OCI-LY3 (cell line): Measurements from ENCODE around the gene DNAJA1.
"Not testable (repeated sequence)": the region's sequence is repeated elsewhere in the genome, so short reads cannot be mapped to it uniquely, and the experiment has no call there.

ENCODE experiments used
- H2AFZ ChIP-seq: fragments of 200-600, 300-600 bp; shearing (Covaris generic); 2 replicates; pipeline ENCODE4 v1.6.0; 2014; ENCODE audit warnings: antibody characterized with exemption, low read depth, low read length
- H3K27ac ChIP-seq: fragments of 200-600, 300-600 bp; sonication (generic); 2 replicates; pipeline ENCODE4 v1.5.1; 2014; ENCODE audit warnings: mild to moderate bottlenecking, low read length, moderate library complexity, mixed read lengths
- H3K27me3 ChIP-seq: fragments of 200-600, 300-600 bp; sonication (generic); 2 replicates; pipeline ENCODE4 v1.6.1; 2014; ENCODE audit warnings: low read depth, low read length, mixed read lengths
- H3K36me3 ChIP-seq: fragments of 200-600, 300-600 bp; sonication (generic); replicated peaks from 2 replicates; pipeline ENCODE3; 2014; ENCODE audit warnings: low read depth, low read length, mixed read lengths
- H3K4me1 ChIP-seq: fragments of 300-600, 200-600 bp; sonication (generic); 2 replicates; pipeline ENCODE4 v1.6.1; 2014; ENCODE audit warnings: low read length, mixed read lengths
- H3K4me2 ChIP-seq: fragments of 200-600, 300-600 bp; sonication (generic); 2 replicates; pipeline ENCODE4 v1.6.1; 2014; ENCODE audit warnings: low read length, mixed read lengths
- H3K4me3 ChIP-seq: fragments of 300-600, 200-600 bp; sonication (generic); 2 replicates; pipeline ENCODE4 v1.5.1; 2014; ENCODE audit warnings: antibody characterized with exemption, mild to moderate bottlenecking, low read length, moderate library complexity
- H3K79me2 ChIP-seq: fragments of 300-600, 200-600 bp; shearing (Covaris generic); 2 replicates; pipeline ENCODE4 v1.6.1; 2014; ENCODE audit warnings: mild to moderate bottlenecking, low read length, mixed read lengths
- H3K9ac ChIP-seq: fragments of 300-600, 200-600 bp; shearing (Covaris generic); 2 replicates; pipeline ENCODE4 v1.6.0; 2014; ENCODE audit warnings: mild to moderate bottlenecking, low read length, moderate library complexity
- H3K9me3 ChIP-seq: fragments of 200-600, 300-600 bp; shearing (Covaris generic); 2 replicates; pipeline ENCODE4 v1.6.1; 2014; ENCODE audit warnings: low read length, mixed read lengths; ENCODE audit not compliant: insufficient read depth
- H4K20me1 ChIP-seq: fragments of 200-600, 300-600 bp; sonication (generic); 2 replicates; pipeline ENCODE4 v1.6.1; 2016; ENCODE audit warnings: low read length, mixed read lengths; ENCODE audit not compliant: insufficient read depth
- CTCF ChIP-seq: fragments of 200-600, 300-600 bp; sonication (generic); IDR thresholded peaks from 2 replicates; pipeline ENCODE4 v1.5.1; 2014; ENCODE audit warnings: antibody characterized with exemption, low read length, low read depth
- EZH2phosphoT487 ChIP-seq: fragments of 200-600 bp; shearing (Covaris generic); IDR thresholded peaks from 2 replicates; pipeline ENCODE4 v1.6.1; 2018; ENCODE audit warnings: antibody characterized with exemption, mixed run types, low read depth

DNAJA1 gene

GRCh38 chr9:33082538-33083326, 57.7 kb downstream of the DNAJA1 start:
- TF ChIP-seq EZH2phosphoT487 (no peak), CTCF (no peak)
- Histone ChIP-seq H3K4me3 (no peak overlapping the region), H3K9ac (no peak overlapping the region), H3K9me3 (no peaks in the 10 kb centered on the region), H4K20me1 (no peaks in the 10 kb centered on the region), H3K27me3 (no peaks in the 10 kb centered on the region), H3K4me1 (peaks cover 27% of the 10 kb centered on the region), H2AFZ (no peak overlapping the region), H3K4me2 (no peak overlapping the region), H3K36me3 (no peaks in the 10 kb centered on the region), H3K79me2 (no peaks in the 10 kb centered on the region), H3K27ac (no peak overlapping the region)

DNA sequence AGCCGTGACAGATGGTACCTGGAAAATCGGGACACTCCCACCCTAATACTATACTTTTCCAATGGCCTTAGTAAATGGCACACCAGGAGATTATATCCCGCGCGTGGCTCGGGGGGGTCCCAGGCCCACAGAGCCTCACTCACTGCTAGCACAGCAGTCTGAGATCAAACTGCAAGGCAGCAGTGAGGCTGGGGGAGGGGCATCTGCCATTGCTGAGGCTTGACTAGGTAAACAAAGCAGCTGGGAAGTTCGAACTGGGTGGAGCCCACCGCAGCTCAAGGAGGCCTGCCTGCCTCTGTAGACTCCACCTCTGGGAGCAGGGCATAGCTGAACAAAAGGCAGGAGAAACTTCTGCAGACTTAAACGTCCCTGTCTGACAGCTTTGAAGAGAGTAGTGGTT, 60.6 kb downstream of the DNAJA1 start:
- H3K27me3 ChIP-seq, H3K27ac ChIP-seq, H3K4me2 ChIP-seq, H3K79me2 ChIP-seq, H3K36me3 ChIP-seq, H4K20me1 ChIP-seq, H3K4me3 ChIP-seq, H3K9ac ChIP-seq, H3K9me3 ChIP-seq, H2AFZ ChIP-seq: not testable (repeated sequence)
- peaks cover 27% of the 10 kb centered on the region for H3K4me1 ChIP-seq
